WTC11 (cell line): ENCODE data around the gene RNF4. TPM values are rescaled to one million over a fixed set of nuclear protein-coding genes. Genes with fewer than 3 reads are reported as not detected.

Experiments used
- ATF1 ChIP-seq: sonication (generic); formaldehyde crosslinking; IDR thresholded peaks from 2 replicates; pipeline ENCODE4 v1.8.1; 2023; ENCODE audit warnings: mild to moderate bottlenecking, moderate library complexity, missing genetic modification reagents
- CBFB ChIP-seq: sonication (generic); formaldehyde crosslinking; IDR thresholded peaks from 2 replicates; pipeline ENCODE4 v1.8.1; 2022; ENCODE audit warnings: mild to moderate bottlenecking, low read depth, missing genetic modification reagents
- CREB1 ChIP-seq: sonication (generic); formaldehyde crosslinking; IDR thresholded peaks from 2 replicates; pipeline ENCODE4 v1.8.0; 2023; ENCODE audit warnings: mild to moderate bottlenecking, missing genetic modification reagents
- CREM ChIP-seq: sonication (generic); formaldehyde crosslinking; IDR thresholded peaks from 2 replicates; pipeline ENCODE4 v1.8.1; 2022; ENCODE audit warnings: mild to moderate bottlenecking, missing genetic modification reagents, moderate library complexity
- ETV6 ChIP-seq: sonication (generic); formaldehyde crosslinking; IDR thresholded peaks from 2 replicates; pipeline ENCODE4 v1.8.1; 2022; ENCODE audit warnings: mild to moderate bottlenecking, missing genetic modification reagents
- GABPB1 ChIP-seq: sonication (generic); formaldehyde crosslinking; IDR thresholded peaks from 2 replicates; pipeline ENCODE4 v1.8.1; 2023; ENCODE audit warnings: mild to moderate bottlenecking, missing genetic modification reagents
- IRF2 ChIP-seq: sonication (generic); formaldehyde crosslinking; IDR thresholded peaks from 2 replicates; pipeline ENCODE4 v1.8.0; 2022; ENCODE audit warnings: low read depth, missing genetic modification reagents, borderline replicate concordance
- JUN ChIP-seq: sonication (generic); formaldehyde crosslinking; IDR thresholded peaks from 2 replicates; pipeline ENCODE4 v1.8.0; 2023; ENCODE audit warnings: mild to moderate bottlenecking, missing genetic modification reagents
- NFE2L1 ChIP-seq: sonication (generic); formaldehyde crosslinking; IDR thresholded peaks from 2 replicates; pipeline ENCODE4 v1.8.1; 2023; ENCODE audit warnings: missing genetic modification reagents
- NR3C1 ChIP-seq: sonication (generic); formaldehyde crosslinking; conservative IDR thresholded peaks from 2 replicates; pipeline ENCODE4 v1.8.1; 2023; ENCODE audit warnings: low read depth, mild to moderate bottlenecking, missing genetic modification reagents
- PRRX2 ChIP-seq: fragments of 250-450 bp; sonication (Bioruptor Pico); IDR thresholded peaks from 2 replicates; pipeline ENCODE4 v1.8.0; 2021; ENCODE audit warnings: mild to moderate bottlenecking
- RELA ChIP-seq: sonication (generic); formaldehyde crosslinking; IDR thresholded peaks from 2 replicates; pipeline ENCODE4 v1.8.1; 2022; ENCODE audit warnings: missing genetic modification reagents, mild to moderate bottlenecking, borderline replicate concordance
- SMAD3 ChIP-seq: sonication (generic); formaldehyde crosslinking; IDR thresholded peaks from 2 replicates; pipeline ENCODE4 v1.8.0; 2022; ENCODE audit warnings: missing genetic modification reagents, mild to moderate bottlenecking, borderline replicate concordance
- SMAD4 ChIP-seq: sonication (generic); formaldehyde crosslinking; IDR thresholded peaks from 2 replicates; pipeline ENCODE4 v1.8.0; 2022; ENCODE audit warnings: mild to moderate bottlenecking, missing genetic modification reagents
- SOX15 ChIP-seq: fragments of 250-450 bp; sonication (Bioruptor Pico); IDR thresholded peaks from 2 replicates; pipeline ENCODE4 v1.9.0; 2021; ENCODE audit warnings: mild to moderate bottlenecking
- TP53 ChIP-seq: sonication (generic); formaldehyde crosslinking; IDR thresholded peaks from 2 replicates; pipeline ENCODE4 v1.8.1; 2023; ENCODE audit warnings: mild to moderate bottlenecking, missing genetic modification reagents
- ZNF263 ChIP-seq: sonication (generic); formaldehyde crosslinking; IDR thresholded peaks from 2 replicates; pipeline ENCODE4 v1.8.1; 2022; ENCODE audit warnings: low read depth, mild to moderate bottlenecking, moderate library complexity, missing genetic modification reagents
- ZNF317 ChIP-seq: sonication (generic); formaldehyde crosslinking; IDR thresholded peaks from 2 replicates; pipeline ENCODE4 v1.8.1; 2023; ENCODE audit warnings: low read depth, mild to moderate bottlenecking, moderate library complexity, missing genetic modification reagents, borderline replicate concordance
- ZNF396 ChIP-seq: fragments of 250-450 bp; sonication (Bioruptor Pico); IDR thresholded peaks from 2 replicates; pipeline ENCODE4 v1.8.0; 2021; ENCODE audit warnings: mild to moderate bottlenecking, moderate library complexity, borderline replicate concordance
- total RNA-seq: library from RNA; stranded (reverse); gene quantifications from 3 replicates; pipeline ENCODE4 v1.2.3, GENCODE V29; 2021
- TF ChIP-seq, protein P1 (sequence below): sonication (generic); formaldehyde crosslinking; conservative IDR thresholded peaks from 2 replicates; pipeline ENCODE4 v1.8.1; 2023; ENCODE audit warnings: mild to moderate bottlenecking, low read depth, missing genetic modification reagents, moderate library complexity
- TF ChIP-seq, protein P2 (sequence below): sonication (generic); formaldehyde crosslinking; IDR thresholded peaks from 2 replicates; pipeline ENCODE4 v1.8.0; 2022; ENCODE audit warnings: missing genetic modification reagents
- TF ChIP-seq, protein P3 (sequence below): fragments of 250-450 bp; sonication (Bioruptor Pico); IDR thresholded peaks from 2 replicates; pipeline ENCODE4 v1.8.0; 2021; ENCODE audit warnings: mild to moderate bottlenecking
- TF ChIP-seq, protein P4 (sequence below): sonication (generic); formaldehyde crosslinking; IDR thresholded peaks from 2 replicates; pipeline ENCODE4 v1.8.1; 2023; ENCODE audit warnings: mild to moderate bottlenecking, missing genetic modification reagents, borderline replicate concordance
- TF ChIP-seq, protein P5 (sequence below): sonication (generic); formaldehyde crosslinking; IDR thresholded peaks from 2 replicates; pipeline ENCODE4 v1.8.0; 2022; ENCODE audit warnings: mild to moderate bottlenecking, missing genetic modification reagents

RNF4 gene
- total RNA-seq, 1 experiment from 2014 or later: 87.3 TPM

DNA sequence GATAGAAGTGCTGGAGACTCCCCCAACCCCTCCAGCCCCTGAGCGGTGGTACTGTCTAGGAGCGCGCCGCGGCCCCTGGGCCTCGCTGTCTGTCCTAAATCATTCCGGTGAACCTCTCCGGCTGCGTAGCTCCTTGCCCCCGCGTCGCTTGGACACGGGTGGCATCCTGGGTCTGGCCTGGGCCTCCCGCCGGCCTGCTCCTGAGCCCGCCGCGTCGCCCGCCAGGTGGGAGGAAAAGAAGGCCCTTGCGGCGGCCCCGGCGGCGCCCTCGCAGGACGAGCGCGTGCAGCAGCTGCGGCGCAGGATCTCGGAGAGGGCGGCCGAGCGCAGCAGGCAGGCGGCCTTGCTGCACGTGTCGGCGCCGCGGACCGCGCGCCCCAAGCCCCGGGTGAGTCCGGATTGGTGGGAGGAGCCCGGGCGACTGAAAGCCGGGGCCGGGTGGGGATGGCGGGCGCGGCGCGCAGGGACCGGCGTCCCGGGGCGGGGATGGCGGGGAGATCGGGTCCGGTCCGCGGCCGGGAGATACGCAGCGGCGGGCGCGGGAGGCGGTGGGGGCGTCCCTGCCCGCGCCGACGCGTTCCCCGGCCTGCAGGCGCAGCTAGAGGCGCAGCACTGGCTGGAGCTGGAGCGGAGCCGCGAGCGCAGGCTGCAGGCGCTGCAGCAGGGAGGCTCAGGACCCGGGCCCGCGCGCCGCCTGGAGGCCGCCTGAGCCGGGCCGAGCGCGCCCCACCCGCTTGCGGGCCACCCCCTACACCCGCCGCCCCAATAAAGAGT, 6.5 kb upstream of the RNF4 start (continued):
- TF ChIP-seq, protein P1, sequence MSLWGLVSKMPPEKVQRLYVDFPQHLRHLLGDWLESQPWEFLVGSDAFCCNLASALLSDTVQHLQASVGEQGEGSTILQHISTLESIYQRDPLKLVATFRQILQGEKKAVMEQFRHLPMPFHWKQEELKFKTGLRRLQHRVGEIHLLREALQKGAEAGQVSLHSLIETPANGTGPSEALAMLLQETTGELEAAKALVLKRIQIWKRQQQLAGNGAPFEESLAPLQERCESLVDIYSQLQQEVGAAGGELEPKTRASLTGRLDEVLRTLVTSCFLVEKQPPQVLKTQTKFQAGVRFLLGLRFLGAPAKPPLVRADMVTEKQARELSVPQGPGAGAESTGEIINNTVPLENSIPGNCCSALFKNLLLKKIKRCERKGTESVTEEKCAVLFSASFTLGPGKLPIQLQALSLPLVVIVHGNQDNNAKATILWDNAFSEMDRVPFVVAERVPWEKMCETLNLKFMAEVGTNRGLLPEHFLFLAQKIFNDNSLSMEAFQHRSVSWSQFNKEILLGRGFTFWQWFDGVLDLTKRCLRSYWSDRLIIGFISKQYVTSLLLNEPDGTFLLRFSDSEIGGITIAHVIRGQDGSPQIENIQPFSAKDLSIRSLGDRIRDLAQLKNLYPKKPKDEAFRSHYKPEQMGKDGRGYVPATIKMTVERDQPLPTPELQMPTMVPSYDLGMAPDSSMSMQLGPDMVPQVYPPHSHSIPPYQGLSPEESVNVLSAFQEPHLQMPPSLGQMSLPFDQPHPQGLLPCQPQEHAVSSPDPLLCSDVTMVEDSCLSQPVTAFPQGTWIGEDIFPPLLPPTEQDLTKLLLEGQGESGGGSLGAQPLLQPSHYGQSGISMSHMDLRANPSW: no peak
- TF ChIP-seq ETV6 (CRISPR knock-in tag): peak; percentile 81
- TF ChIP-seq IRF2 (CRISPR knock-in tag): peak; percentile 81; the same call in 1 of the 2 replicates
- 0 out of 2 replicates have a peak, but pooled peaks have one; percentile 29 for TF ChIP-seq SMAD3 (CRISPR knock-in tag)
- peak; percentile 50; the same call in 1 of the 2 replicates for TF ChIP-seq RELA (CRISPR knock-in tag)
- TF ChIP-seq CBFB (CRISPR knock-in tag): no peak
- no peak for TF ChIP-seq NR3C1
- no peak for TF ChIP-seq SOX15 (CRISPR knock-in tag)
- TF ChIP-seq CREB1 (CRISPR knock-in tag): no peak
- no peak for TF ChIP-seq ATF1 (CRISPR knock-in tag)
- TF ChIP-seq, protein P2, sequence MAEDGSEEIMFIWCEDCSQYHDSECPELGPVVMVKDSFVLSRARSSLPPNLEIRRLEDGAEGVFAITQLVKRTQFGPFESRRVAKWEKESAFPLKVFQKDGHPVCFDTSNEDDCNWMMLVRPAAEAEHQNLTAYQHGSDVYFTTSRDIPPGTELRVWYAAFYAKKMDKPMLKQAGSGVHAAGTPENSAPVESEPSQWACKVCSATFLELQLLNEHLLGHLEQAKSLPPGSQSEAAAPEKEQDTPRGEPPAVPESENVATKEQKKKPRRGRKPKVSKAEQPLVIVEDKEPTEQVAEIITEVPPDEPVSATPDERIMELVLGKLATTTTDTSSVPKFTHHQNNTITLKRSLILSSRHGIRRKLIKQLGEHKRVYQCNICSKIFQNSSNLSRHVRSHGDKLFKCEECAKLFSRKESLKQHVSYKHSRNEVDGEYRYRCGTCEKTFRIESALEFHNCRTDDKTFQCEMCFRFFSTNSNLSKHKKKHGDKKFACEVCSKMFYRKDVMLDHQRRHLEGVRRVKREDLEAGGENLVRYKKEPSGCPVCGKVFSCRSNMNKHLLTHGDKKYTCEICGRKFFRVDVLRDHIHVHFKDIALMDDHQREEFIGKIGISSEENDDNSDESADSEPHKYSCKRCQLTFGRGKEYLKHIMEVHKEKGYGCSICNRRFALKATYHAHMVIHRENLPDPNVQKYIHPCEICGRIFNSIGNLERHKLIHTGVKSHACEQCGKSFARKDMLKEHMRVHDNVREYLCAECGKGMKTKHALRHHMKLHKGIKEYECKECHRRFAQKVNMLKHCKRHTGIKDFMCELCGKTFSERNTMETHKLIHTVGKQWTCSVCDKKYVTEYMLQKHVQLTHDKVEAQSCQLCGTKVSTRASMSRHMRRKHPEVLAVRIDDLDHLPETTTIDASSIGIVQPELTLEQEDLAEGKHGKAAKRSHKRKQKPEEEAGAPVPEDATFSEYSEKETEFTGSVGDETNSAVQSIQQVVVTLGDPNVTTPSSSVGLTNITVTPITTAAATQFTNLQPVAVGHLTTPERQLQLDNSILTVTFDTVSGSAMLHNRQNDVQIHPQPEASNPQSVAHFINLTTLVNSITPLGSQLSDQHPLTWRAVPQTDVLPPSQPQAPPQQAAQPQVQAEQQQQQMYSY (CRISPR knock-in tag): peak; percentile 36; the same call in 1 of the 2 replicates
- peak; percentile 54; the same call in 1 of the 2 replicates for TF ChIP-seq GABPB1 (CRISPR knock-in tag)
- TF ChIP-seq JUN (CRISPR knock-in tag): peak; percentile 87; the same call in 1 of the 2 replicates
- no peak for TF ChIP-seq SMAD4 (CRISPR knock-in tag)
- TF ChIP-seq, protein P3, sequence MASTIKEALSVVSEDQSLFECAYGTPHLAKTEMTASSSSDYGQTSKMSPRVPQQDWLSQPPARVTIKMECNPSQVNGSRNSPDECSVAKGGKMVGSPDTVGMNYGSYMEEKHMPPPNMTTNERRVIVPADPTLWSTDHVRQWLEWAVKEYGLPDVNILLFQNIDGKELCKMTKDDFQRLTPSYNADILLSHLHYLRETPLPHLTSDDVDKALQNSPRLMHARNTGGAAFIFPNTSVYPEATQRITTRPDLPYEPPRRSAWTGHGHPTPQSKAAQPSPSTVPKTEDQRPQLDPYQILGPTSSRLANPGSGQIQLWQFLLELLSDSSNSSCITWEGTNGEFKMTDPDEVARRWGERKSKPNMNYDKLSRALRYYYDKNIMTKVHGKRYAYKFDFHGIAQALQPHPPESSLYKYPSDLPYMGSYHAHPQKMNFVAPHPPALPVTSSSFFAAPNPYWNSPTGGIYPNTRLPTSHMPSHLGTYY: no peak
- no peak for TF ChIP-seq ZNF317 (CRISPR knock-in tag)
- no peak for TF ChIP-seq NFE2L1 (CRISPR knock-in tag)
- TF ChIP-seq, protein P4, sequence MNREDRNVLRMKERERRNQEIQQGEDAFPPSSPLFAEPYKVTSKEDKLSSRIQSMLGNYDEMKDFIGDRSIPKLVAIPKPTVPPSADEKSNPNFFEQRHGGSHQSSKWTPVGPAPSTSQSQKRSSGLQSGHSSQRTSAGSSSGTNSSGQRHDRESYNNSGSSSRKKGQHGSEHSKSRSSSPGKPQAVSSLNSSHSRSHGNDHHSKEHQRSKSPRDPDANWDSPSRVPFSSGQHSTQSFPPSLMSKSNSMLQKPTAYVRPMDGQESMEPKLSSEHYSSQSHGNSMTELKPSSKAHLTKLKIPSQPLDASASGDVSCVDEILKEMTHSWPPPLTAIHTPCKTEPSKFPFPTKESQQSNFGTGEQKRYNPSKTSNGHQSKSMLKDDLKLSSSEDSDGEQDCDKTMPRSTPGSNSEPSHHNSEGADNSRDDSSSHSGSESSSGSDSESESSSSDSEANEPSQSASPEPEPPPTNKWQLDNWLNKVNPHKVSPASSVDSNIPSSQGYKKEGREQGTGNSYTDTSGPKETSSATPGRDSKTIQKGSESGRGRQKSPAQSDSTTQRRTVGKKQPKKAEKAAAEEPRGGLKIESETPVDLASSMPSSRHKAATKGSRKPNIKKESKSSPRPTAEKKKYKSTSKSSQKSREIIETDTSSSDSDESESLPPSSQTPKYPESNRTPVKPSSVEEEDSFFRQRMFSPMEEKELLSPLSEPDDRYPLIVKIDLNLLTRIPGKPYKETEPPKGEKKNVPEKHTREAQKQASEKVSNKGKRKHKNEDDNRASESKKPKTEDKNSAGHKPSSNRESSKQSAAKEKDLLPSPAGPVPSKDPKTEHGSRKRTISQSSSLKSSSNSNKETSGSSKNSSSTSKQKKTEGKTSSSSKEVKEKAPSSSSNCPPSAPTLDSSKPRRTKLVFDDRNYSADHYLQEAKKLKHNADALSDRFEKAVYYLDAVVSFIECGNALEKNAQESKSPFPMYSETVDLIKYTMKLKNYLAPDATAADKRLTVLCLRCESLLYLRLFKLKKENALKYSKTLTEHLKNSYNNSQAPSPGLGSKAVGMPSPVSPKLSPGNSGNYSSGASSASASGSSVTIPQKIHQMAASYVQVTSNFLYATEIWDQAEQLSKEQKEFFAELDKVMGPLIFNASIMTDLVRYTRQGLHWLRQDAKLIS (CRISPR knock-in tag): no peak
- no peak for TF ChIP-seq ZNF263 (CRISPR knock-in tag)
- no peak for TF ChIP-seq ZNF396
- TF ChIP-seq CREM (CRISPR knock-in tag): peak; percentile 54; the same call in 1 of the 2 replicates
- TF ChIP-seq PRRX2 (CRISPR knock-in tag): no peak
- TF ChIP-seq TP53 (CRISPR knock-in tag): peak; percentile 86; the same call in 1 of the 2 replicates
- TF ChIP-seq, protein P5, sequence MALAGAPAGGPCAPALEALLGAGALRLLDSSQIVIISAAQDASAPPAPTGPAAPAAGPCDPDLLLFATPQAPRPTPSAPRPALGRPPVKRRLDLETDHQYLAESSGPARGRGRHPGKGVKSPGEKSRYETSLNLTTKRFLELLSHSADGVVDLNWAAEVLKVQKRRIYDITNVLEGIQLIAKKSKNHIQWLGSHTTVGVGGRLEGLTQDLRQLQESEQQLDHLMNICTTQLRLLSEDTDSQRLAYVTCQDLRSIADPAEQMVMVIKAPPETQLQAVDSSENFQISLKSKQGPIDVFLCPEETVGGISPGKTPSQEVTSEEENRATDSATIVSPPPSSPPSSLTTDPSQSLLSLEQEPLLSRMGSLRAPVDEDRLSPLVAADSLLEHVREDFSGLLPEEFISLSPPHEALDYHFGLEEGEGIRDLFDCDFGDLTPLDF (CRISPR knock-in tag): 0 out of 2 replicates have a peak, but pooled peaks have one; percentile 26
